ENCODE results near the gene POLR2B. TPM values are rescaled to one million over a fixed set of nuclear protein-coding genes. Genes with fewer than 3 reads are reported as not detected.

The POLR2B gene
- total and polyA plus RNA-seq, 2 of the 4 experiments (the other 2 are of a cell fraction): 74.0 to 106 TPM

GRCh38 chr4:57073559-57073958 is 94.9 kb downstream of the POLR2B start:
- Histone ChIP-seq H2BK120ac (ENCODE audit: low read depth, low read length) (peak overlapping the region; percentile 86), H3K23ac (ENCODE audit: low read depth, low read length) (peak overlapping the region; percentile 73; the same call in 1 of the 2 replicates), H2AK9ac (replicated peaks; ENCODE audit: low read depth, low read length, poor library complexity) (no peak overlapping the region), H3K27ac (ENCODE audit: insufficient read depth, low read length) (peak overlapping the region; percentile 15; the same call in 1 of the 2 replicates), H2BK5ac (ENCODE audit: low read depth, low read length, poor library complexity, severe bottlenecking) (peak overlapping the region; percentile 60), H2BK15ac (ENCODE audit: low read depth, low read length) (peak overlapping the region; percentile 86; the same call in 1 of the 3 replicates), H3K14ac (replicated peaks; ENCODE audit: low read depth, low read length) (peak overlapping the region; percentile 43), H3K79me1 (ENCODE audit: low read depth in 1 of 2, low read length in 2 of 2) (peaks cover 31 to 84% of the 10 kb centered on the region in 2 experiments), H3K36me3 (ENCODE audit: control insufficient read depth, insufficient read depth, low read length) (no peaks in the 10 kb centered on the region; the same call in 1 of the 2 replicates), H3K4ac (ENCODE audit: low read depth, low read length) (peak overlapping the region; percentile 90), H4K91ac (ENCODE audit: insufficient read depth, low read depth, low read length) (peak overlapping the region; percentile 88), H4K5ac (ENCODE audit: low read depth, low read length) (peak overlapping the region; percentile 12; the same call in 1 of the 2 replicates), H3K4me2 (ENCODE audit: low read depth, low read length) (no peak overlapping the region), H3K9ac (ENCODE audit: low read depth, low read length) (no peak overlapping the region), H2AFZ (replicated peaks; ENCODE audit: low read length, poor library complexity) (no peak overlapping the region), H3K9me3 (ENCODE audit: control insufficient read depth, insufficient read depth, low read length) (no peaks in the 10 kb centered on the region), H3K56ac (ENCODE audit: extremely low read depth, insufficient read depth, low read length) (no peak overlapping the region), H4K20me1 (ENCODE audit: insufficient read depth, low read length) (0 out of 2 replicates have a peak, but pooled peaks cover 3% of the 10 kb centered on the region), H3K9me1 (ENCODE audit: insufficient read depth, low read length) (peaks cover 24% of the 10 kb centered on the region), H3K27me3 (ENCODE audit: control insufficient read depth, insufficient read depth, low read length) (no peaks in the 10 kb centered on the region), H2AK5ac (ENCODE audit: low read depth, low read length) (peak overlapping the region; percentile 93), H3K4me3 (ENCODE audit: insufficient read depth, low read depth, low read length) (no peak overlapping the region), H3K4me1 (ENCODE audit: control insufficient read depth, insufficient read depth, low read length) (peaks cover 19% of the 10 kb centered on the region), H4K8ac (ENCODE audit: low read depth in 2 of 2, low read length in 2 of 2) (peak overlapping the region; percentile 37 to 63; a peak in 3 of 4 replicates), H2BK20ac (ENCODE audit: low read depth, low read length) (peak overlapping the region; percentile 83), H3K18ac (ENCODE audit: low read depth, low read length) (peak overlapping the region; percentile 2; the same call in 1 of the 2 replicates)
- no peak for ATAC-seq (ENCODE audit: low read depth)
- no peak for DNase-seq
- in situ Hi-C loops (cut with MboI; ENCODE audit: low sequenced_read_pairs) (no loop called here), dilution Hi-C loops (cut with HindIII; ENCODE audit: low sequenced_read_pairs, unreplicated experiment) (no loop called here), intact Hi-C loops (cut with micrococcal nuclease) (no loop called here)
- no TSS peak for BruUV-seq (replicated peaks)
- no CpG with 5 or more reads among the region's 5 CpGs for WGBS, 2 experiments (ENCODE audit: extremely low coverage in 2 of 2, insufficient read length in 1 of 2)
- ChIA-PET CTCF (no interaction called here), POLR2A (ENCODE audit: unreplicated experiment) (interaction anchor here (0.5 kb wide), 1 partner anchor 34 kb away, joined by 3 read pairs; no protein-coding TSS in a partner anchor)
- TF ChIP-seq MAFK (IDR thresholded peaks at IDR 0.05; ENCODE audit: low read depth, low read length) (no peak), POLR2A (IDR thresholded peaks at IDR 0.05; ENCODE audit: low read depth, low read length) (no peak), SMC3 (IDR thresholded peaks at IDR 0.05; ENCODE audit: low read depth, low read length) (no peak), MAZ (IDR thresholded peaks at IDR 0.05; ENCODE audit: borderline replicate concordance, low read depth, low read length) (no peak), NFE2L2 (IDR thresholded peaks at IDR 0.05; ENCODE audit: low read depth, low read length) (no peak), RFX5 (IDR thresholded peaks at IDR 0.05; ENCODE audit: low read depth, low read length) (no peak), BHLHE40 (IDR thresholded peaks at IDR 0.05; ENCODE audit: low read depth, low read length) (no peak), CHD1 (IDR thresholded peaks at IDR 0.05; ENCODE audit: low read depth, low read length) (no peak), RCOR1 (IDR thresholded peaks at IDR 0.05; ENCODE audit: insufficient replicate concordance, low read length) (no peak), RAD21 (IDR thresholded peaks at IDR 0.05; ENCODE audit: low read length) (no peak), FOS (IDR thresholded peaks at IDR 0.05; ENCODE audit: low read depth, low read length) (no peak), MXI1 (IDR thresholded peaks at IDR 0.05; ENCODE audit: borderline replicate concordance, low read depth, low read length) (no peak)
- TF ChIP-seq, protein P1, sequence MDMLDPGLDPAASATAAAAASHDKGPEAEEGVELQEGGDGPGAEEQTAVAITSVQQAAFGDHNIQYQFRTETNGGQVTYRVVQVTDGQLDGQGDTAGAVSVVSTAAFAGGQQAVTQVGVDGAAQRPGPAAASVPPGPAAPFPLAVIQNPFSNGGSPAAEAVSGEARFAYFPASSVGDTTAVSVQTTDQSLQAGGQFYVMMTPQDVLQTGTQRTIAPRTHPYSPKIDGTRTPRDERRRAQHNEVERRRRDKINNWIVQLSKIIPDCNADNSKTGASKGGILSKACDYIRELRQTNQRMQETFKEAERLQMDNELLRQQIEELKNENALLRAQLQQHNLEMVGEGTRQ (IDR thresholded peaks at IDR 0.05; ENCODE audit: low read depth, low read length): no peak
- TF ChIP-seq, protein P2, sequence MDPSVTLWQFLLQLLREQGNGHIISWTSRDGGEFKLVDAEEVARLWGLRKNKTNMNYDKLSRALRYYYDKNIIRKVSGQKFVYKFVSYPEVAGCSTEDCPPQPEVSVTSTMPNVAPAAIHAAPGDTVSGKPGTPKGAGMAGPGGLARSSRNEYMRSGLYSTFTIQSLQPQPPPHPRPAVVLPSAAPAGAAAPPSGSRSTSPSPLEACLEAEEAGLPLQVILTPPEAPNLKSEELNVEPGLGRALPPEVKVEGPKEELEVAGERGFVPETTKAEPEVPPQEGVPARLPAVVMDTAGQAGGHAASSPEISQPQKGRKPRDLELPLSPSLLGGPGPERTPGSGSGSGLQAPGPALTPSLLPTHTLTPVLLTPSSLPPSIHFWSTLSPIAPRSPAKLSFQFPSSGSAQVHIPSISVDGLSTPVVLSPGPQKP (IDR thresholded peaks at IDR 0.05; ENCODE audit: borderline replicate concordance, low read depth, low read length): no peak

Data from IMR-90 (cell line).